GM21723 (cell line): ENCODE measurements around the gene TCERG1L.
"Not testable (repeated sequence)": the region's sequence is repeated elsewhere in the genome, so short reads cannot be mapped to it uniquely, and the experiment has no call there.

Source experiments
- ATAC-seq: cut with Tn5 transposase; IDR thresholded peaks from one replicate; pipeline ENCODE4 v1.9.1; 2021; ENCODE audit warnings: mild to moderate bottlenecking, moderate library complexity; ENCODE audit not compliant: unreplicated experiment

Gene TCERG1L

DNA sequence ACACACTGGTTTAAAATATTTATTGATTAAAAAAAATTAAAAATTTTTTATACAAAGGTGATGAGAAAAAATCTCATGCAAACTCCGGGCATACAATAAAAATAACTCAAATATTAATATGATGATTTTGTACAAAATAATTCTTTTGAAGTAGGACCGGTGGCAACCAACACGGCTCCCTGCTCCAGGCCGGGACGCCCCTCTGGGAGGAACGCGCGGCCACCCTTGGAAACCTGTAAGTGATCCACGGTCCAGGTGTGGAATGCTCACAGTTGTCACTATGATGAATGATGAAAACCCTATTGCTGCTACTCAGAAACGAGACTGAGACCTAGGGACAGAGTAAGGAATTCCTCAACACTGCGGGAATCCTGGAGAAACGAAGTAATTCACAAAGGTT lies 219.1 kb downstream of the TCERG1L start:
- no peak for ATAC-seq

DNA sequence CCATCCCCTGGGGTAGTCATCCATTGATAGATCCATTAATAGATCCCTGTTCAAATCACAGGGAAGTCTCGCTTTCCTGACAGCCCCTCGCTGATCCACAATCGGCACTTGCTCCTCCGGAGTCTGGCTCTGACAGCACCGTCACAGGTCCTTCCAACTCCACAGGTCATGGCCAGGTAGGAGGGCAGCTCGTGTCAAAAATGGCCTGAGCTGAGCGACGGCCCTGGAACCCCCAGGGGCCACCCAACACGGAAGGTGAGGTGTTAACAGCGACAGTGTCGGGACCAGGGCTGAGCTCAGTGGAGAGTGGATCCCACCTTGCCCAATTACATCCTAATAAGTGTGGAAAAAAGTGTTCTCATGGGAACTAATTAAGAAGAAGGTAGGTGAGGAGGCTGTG lies 219.8 kb downstream of the TCERG1L start:
- ATAC-seq, result no peak

DNA sequence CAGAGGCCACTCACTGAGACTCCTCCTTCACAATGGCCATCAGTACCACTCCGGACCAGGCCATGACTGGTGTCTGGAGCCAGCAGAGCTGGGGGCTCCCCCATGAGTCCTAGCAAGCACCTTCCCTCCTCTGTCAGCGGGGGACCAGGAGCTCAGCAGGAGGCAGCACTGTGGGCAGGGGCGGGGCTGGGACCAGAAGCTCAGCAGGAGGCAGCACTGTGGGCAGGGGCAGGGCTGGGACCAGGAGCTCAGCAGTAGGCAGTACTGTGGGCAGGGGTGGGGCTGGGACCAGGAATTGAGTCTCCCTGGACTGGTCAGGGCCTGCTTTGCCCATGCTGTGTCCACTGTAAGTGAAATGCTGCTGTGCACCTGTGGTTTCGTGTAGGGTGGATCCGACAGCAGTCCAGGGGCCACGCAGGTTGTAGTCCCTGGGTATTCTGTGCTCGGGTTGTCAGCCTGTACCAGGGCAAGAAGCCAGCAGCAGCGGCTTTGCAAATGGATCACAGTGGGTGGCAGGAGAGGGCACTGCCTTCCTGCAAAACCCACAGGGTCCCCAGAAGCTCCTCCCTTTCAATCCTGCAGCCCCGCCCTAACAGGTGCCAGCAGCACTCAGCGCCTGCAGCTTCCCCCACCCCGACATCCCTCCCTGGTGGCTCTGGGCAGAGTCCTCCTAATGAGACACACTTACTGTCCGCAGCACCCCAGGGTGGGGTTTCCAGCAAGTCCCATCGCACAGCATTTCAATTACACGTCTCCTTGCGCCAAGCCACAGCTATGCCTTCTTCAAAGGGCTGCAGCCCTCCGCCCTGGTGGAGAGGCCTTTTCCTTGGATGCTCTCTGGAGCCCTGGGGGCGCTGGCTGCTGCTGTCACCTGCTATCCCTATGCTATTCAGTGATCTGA lies 220.5 kb downstream of the TCERG1L start:
- no peak for ATAC-seq

DNA sequence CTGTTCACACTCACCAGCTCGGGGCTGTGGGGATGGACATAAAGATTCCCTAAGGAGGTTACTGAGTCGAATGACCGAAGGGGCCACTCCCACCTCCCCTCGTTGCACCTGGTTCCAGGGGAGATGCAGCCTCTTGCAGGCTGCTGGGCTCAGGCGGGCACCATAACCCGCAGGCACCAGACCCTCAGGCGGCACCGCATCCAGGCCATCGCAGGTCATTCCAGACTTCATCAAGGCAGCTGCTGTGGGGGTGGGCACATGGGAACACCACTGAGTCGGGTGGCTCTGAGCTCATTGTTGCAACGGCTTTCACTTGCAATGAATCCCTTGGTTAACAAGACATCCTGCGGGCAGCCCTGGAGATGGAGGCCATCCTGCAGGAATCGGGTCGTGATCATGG lies 221.7 kb downstream of the TCERG1L start:
- ATAC-seq, result no peak

DNA sequence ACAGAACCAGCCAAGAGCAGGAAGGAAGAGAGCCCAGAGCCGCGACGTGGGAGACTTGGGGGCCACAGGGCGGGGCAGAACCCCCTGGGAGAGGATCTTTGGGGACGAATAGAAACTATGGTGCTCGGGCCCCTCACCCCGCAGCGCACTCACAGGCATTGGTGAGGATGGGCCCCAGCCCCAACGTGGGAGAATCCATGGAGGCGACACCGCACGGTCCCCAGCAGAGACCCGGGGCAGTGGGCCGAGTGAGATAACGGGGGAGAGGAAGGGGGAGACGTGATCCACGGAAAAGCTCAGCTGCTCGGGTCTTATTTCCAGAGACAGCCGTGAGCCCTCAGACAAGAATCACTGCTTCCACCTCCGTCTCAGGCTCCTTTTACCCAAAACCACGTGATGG lies 222.4 kb downstream of the TCERG1L start:
- no peak for ATAC-seq

DNA sequence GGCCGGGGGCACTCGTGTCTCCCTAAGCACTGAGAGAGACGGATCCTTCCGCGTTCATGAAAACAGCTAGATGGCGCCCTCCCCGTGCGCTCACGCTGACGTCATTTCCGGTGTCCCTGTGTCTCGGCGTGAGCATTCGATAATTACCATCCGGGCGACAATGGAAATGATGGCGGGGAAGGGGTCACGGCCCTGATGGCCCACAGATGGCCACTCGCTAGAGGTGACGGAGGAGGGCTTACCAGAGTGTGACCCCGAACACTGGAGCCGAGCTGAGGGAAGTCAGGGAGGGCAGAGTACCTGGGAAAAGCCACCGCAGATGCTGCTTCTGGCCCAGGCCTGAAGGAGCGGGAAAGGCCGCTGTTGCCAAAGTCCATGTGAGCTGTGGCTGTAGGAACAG lies 222.9 kb downstream of the TCERG1L start:
- no peak for ATAC-seq

DNA sequence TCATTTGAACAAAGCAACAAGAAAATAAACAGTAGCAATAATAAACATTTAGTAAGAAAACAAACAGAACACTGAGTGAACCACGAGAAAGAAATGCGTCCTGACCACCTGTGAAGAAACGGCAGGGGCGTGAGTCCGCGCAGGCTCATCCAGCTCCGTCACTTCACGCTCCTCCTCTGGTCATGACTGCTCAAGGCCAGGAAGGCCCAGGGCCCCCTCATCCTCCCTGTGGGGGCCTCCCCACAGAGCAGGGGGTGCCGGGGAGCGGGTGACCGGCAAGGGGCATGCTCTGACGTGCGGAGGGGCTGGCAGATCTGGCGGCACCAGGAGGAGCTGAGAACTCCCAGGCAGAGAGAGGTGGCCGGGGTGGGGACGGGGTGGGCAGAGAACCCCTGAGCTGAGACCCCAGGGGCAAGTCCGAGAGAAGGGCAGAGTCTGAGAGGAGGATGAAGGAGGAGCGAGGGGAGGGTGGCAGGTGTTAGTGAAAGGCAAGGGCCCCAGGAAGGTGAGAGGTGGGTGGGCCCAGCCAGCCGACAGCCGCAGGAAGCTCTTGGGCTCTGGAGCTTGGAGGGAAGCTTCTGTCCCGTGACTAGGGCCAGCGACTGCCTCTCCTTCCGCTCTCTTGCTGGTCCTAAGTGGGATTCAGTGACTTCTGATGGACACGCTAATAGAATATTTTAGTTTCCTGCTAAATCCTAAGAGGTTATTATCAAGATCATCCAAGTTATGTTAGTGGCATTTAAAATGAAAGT lies 223.9 kb downstream of the TCERG1L start:
- ATAC-seq, result no peak

DNA sequence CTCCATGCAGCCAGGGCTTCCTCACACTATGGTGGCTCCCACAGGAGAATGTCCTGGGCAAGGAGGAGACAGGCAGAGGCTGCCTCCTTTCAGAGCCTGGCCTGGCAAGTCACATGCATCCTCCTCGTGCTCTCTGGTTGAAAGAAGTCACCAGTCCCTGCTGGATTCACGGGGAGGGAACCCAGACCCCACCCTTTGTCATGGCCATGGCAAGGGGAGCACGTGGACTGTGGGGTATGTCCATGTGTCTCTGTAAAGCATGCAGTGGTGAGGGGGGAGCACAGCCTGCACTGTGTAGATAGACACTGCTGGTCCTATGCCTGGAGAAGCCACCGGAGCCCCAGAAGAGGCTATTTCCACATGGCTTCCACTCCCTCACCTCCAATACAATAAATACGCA lies 225.0 kb downstream of the TCERG1L start:
- ATAC-seq, result no peak

DNA sequence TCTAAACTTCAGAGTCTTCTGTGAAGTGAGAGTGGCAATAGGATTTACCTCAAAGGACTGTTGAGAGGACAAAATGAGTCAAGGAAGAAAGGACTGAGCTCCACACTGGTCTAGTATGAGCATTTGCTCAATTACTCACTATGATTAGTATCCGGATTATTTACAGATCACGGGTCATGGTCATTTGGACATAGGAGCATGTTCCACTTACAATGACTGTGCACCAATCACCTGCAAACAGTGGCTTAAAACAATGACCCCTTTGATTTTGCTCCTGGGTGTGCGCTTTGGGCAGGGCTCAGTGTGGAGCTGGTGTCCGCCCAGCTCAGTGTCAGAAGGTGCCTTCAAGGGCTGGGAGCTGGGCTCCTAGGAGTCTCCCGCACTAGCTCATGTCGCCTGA lies 225.4 kb downstream of the TCERG1L start:
- no peak for ATAC-seq

DNA sequence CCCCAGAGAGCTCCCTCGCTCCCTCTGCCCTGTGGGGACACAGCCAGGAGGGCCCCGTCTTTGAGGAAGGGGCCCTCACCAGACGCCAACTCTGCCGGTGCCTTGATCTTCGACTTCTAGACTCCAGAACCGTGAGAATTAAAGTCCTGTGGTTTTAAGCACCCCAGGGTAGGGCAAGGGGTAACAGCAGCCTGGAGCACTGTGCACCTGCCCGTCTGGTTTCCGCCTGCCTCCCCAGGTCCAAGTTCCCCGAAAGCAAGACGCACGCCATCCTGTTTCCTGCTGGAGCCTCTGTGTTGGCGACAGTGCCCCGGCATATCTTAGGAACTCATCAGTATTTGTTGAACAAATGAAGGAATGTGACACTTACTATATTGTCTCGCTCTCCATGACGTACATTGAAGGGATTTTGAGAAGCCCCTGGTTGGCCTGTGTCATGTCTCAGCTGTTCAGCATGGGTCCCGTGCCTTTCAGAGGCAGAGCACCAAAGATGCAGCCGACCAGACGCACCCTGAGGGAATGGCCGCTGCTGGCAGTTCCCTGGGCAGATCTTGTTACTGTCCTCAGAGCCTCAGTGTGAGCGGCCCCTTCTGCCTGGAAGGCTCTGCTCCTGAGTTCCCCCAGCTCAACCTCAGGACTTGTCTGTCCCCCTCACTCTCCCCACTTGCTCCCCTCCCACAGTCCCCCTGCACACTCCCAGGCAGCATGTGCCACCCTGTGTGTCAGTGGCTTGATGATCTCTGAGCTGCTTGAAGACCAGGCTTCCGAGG lies 226.2 kb downstream of the TCERG1L start:
- ATAC-seq, result no peak

DNA sequence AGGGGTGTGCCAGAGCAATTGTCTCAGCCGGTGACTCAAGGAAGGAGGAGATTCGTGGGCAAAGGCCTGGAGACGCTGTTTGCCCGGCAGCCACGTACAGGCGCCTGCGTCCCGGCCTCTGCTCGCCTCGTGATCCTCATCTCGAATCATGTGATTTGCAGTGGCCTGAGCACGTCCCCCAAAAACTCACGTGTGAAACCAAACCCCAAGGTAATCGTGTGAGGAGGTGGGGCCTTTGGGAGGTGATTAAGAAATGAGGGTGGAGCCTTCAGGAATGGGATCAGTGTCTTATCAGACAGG lies 226.8 kb downstream of the TCERG1L start:
- ATAC-seq, result no peak

DNA sequence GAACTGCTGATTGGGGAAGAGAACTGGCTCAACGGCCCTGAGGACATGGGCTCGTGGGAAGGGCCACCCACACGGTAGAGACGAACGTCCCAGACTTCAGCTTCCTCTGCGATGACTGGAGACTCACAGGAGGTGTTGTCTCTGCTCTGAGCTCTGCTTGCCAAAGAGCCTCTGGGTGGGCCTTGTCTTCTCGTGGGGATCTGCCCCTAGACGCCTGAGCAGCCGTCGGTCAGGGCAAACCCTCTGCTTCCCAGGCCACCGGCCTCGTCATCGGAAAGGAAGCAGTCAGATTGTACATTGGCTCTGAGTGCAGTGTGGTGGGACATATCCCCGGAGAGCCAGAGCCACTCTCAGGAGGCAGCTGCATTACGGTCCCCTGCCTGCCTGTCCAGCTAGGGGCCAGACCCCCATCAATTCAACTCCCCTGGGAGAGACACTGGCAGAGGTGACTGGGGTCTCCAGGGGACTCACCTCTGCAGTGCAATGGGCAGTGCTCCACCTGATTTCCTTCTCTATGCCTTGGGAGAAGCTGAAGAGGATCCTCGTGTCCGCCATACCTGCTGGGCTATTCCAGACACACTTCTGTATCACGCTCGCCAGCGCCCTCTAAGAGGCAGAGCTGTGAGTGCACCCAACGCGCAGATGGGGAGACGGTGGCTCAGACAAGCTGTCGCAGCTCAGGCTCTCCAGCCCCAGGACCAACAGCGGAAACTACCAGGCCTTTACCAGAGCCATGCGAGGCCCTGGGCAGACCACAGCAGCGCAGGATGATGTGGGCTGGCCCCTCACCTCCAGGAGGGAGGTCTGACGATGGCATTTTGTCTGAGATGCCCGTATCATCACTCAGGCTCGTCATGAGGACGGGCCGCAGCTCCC lies 227.4 kb downstream of the TCERG1L start:
- ATAC-seq, result no peak

DNA sequence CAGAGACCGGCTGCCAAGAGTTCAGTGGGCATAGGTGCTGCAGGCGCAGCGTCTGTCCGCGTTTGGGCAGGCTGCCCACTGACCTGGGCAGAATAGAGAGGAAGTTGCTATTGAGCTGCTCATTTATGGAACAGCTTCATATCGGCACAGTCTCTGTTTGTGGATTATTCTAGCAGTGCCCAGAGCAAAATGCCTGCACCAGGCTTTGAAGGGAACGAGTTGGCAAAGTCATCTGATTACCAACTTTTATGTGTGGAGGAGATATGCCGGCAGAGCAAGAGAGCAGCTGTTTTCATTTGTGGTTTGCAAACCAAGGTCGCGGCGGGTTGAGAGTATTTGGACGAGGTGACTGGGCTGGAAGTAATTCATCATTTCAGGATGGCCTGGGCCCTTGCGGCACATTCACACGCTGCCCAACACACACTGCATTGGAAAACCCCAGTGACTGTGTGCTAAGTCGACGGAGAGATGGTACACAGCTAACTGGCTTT lies 228.5 kb downstream of the TCERG1L start:
- no peak for ATAC-seq

DNA sequence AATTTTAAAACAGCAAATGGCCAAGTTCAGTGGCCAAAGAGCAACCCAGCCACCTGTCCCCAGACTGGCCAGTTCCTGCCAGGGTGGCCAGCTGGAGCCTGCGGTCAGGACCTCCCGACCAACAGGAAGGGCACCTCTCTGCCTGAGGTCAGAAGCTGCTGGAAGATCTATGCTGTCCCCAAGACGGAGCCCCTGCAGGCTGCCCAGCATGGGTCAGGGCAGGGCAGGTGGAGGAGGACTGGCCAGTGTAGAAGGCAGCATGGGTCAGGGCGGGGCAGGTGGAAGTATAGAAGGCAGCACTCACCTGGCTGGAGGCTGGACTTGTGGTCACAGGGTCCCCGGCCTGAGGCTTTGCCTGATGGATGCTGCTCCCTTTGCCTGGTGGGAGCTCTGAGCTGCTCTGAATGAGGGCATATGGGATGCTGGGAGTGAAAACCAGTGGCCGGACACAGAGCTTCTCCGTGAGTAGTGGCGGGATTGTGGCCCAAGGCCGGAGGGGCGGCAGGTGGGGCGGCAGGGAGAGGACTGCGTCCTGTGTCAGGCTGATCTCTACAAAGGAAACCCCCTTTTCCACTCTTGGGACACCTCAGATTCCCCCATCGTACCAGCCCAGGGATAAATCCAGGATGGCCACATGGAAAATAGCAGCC lies 229.2 kb downstream of the TCERG1L start:
- ATAC-seq, result no peak

DNA sequence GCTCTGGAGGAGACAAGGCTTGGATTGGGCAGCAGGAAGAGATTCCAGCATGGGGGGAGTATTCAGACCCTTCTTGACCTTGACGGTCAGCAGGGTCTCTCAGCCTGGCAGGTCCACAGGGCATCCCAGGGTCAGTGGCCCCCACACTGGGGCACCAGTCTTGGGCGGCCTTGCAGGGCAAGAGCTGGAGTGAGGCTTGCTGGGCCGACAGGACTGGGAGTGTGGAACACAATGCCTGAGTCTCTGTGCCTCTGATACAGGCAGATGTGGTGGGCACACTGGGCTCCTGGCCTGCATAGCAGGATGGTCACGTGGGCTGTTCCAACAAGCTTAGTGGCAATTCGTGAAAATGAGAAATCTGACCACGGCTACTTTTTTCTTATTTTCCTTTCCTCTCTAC lies 229.7 kb downstream of the TCERG1L start:
- no peak for ATAC-seq

DNA sequence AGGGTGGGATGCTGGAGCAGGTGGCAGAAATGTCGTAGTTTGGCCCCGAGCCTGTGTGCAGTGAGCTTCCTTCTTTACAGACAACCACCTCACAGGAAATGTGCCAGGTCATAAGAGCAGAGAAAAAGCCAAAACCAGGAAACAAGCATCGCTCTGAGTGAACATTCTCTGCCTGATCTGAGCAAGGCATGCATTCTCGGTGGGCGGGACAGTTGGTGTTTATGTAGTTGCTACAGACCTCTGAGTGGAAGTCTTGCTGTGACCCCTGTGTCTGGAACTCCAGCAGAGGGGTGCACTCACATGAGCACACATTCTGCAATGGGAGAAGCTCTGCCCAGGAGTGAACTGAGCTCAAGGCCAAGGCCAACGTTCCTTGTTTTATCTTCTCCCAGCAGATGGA lies 230.1 kb downstream of the TCERG1L start:
- no peak for ATAC-seq

DNA sequence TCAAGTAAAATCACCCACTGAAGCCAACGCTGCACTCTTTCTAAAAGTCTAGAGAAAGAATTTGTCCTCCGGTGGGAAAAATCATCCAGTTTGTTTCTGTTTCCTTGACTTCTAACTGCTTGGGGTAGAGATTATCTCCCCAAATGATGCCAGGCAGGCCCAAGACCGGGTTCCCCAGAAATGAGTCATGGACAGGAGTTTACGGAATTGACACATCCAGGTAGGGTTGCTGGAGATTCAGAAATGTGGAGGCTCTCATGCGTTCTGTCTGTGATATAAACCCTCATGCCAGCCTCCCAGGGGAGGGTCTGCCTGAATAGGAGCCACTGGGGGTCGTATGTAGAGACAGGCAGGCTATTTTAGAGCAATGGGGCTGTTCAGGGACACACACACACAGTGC lies 230.9 kb downstream of the TCERG1L start:
- ATAC-seq, result no peak

DNA sequence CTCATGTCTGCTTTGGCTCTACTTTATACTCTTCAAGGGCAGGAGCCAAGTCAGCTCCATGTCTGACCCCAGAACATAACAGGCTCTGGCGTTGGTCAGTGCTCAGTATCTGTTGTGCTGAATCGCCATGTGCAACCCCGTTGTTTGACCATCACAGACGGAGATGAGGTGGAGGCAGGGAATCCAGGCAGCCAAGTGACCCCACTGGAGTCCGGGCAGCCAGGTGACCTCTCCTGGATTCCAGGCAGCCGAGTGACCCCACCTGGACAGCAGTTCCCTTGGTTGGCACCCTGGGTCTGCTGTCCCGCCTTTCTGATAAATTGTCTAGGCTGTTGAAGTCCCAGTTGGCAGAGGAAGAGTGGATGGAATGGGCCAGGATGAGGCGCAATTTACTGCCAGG lies 232.2 kb downstream of the TCERG1L start:
- ATAC-seq, result no peak

DNA sequence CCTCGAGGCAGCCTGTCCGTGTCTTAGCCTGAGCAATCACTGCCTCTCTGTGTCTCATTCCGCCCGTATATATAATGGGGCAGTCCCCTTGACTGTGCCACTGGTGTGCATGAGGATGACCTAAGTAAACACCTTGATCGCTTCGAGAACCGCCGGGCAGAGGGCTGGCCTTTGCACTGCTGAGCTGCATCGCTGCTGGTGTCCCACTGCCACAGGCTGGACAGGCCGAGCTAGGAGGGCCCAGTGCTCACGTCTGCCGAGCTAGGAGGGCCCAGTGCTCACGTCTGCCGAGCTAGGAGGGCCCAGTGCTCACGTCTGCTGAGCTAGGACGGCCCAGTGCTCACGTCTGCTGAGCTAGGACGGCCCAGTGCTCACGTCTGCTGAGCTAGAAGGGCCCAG lies 232.6 kb downstream of the TCERG1L start:
- not testable (repeated sequence) for ATAC-seq
